H54 (cell line): ENCODE measurements around the gene PPEF2.

Source experiments
- DNase-seq: peaks from one replicate; pipeline ENCODE4 v3.0.0; 2011; ENCODE audit warnings: low spot score, mixed read lengths; ENCODE audit not compliant: insufficient read length
- FAIRE-seq: peaks from 3 replicates; lab custom pipeline; 2011; peaks lifted over from hg19 to GRCh38; lab: Jason Lieb, UNC
- POLR2A ChIP-seq: IDR thresholded peaks from 2 replicates; pipeline ENCODE4 v1.6.1; 2011; ENCODE audit warnings: low read depth, mild to moderate bottlenecking, low read length

The PPEF2 gene

GRCh38 chr4:75834095-75834771, 68.0 kb downstream of the PPEF2 start:
- FAIRE-seq (no peak), DNase-seq (no peak)
- TF ChIP-seq POLR2A = no peak

- DNase-seq (no peak), FAIRE-seq (no peak)
- TF ChIP-seq POLR2A = no peak
Measured at GRCh38 chr4:75831856-75832405, 70.3 kb downstream of the PPEF2 start.

DNA sequence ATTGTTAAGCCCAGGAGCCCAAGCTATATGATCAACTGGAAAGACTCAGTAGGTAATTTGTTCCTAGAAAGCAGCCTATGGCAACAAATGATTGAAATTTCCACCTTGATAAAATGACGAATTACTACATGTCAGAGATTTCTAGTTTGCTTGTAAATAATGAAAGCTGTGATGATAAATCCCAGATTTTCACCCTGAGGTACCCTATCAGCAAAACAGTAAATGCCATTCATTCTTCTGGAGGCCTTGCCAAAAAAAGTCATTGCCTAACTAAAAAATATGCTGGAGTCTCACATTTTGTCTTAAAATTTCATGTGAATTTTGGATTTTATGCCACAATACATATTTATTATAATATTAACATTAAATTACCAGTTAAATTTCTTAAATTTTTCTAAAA, 71.3 kb downstream of the PPEF2 start:
- TF ChIP-seq POLR2A = no peak
- DNase-seq (no peak), FAIRE-seq (no peak)

DNA sequence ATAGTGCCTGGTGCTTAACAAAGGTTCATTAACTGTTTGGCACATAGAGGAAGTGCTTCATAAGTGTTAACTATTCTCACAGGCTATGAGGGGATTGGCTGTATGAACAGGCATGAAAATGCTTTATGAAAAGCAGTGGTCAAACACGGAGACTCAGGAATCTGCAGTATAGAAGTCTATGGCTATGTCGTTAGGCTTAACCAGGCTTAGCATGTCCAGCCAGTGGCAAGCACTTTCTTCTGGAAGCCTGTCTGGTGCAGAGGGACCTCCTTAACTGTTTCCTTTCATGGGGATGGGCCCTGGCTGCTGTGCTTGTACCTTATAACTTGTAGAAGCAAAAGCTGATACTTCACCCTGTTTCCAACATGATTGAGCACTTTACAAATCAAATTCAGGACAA, 78.4 kb downstream of the PPEF2 start:
- FAIRE-seq (no peak), DNase-seq (no peak)
- TF ChIP-seq POLR2A = no peak

GRCh38 chr4:75822416-75822815, 79.8 kb downstream of the PPEF2 start:
- no peak for TF ChIP-seq POLR2A
- FAIRE-seq = no peak
- DNase-seq = no peak

DNA sequence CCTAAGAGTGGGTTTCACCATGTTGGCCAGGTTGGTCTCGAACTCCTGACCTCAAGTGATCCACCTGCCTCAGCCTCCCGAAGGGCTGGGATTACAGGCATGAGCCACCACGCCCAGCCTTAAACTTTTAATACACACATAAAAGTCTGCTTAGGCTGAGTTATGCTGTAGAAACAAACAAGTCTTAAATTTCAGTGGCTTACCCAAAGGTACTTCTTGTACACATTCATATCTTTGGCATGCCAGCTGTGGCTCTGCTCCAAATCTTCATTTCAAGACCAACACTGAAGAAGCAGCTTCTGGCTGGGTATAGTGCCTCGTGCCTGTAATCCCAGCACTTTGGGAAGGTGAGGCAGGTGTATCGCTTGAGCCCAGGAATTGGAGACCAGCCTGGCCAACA, 80.3 kb downstream of the PPEF2 start:
- no peak for TF ChIP-seq POLR2A
- DNase-seq = no peak
- no peak for FAIRE-seq

DNA sequence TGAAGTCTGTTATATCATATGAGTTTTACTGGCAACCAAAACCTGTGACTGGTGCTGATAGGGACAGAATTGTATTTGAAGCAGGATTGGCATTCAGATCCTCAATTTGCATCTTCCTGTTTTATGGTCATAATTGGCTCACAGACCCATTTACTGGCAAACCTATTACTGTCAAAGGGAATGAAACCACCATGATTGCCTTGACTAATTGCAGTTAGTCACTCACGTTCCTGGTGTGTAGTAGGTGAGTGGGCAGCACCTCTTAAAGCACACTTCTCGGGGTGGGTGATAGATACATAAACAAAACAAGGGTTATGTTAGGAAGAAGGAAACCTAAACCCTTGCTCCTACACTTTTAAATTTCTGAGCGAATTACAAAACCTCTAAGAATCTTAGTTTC, 81.0 kb downstream of the PPEF2 start:
- FAIRE-seq (no peak), DNase-seq (no peak)
- TF ChIP-seq POLR2A = no peak

DNA sequence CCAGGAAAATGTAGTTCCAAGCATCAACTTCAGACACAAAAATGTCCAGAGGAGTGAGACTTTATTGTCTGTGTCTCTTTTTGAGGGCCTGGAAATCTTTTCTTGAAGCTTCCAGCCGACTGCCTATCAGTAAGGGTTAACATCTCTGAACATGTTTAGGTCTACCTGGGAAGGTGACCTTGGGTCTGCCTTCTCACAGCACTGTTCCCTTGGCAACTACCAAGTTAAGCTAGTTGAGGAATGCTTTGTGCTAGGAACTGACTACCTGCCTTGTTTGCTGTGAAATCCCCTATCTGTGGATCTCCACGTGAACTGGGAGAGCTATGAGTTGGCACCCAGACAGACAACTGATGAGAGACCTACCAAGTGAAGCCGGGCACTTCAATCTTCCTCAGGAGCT, 81.6 kb downstream of the PPEF2 start:
- TF ChIP-seq POLR2A = no peak
- DNase-seq (no peak), FAIRE-seq (no peak)

- no peak for FAIRE-seq
- no peak for DNase-seq
- TF ChIP-seq POLR2A = no peak
Measured at GRCh38 chr4:75820197-75820596, 82.1 kb downstream of the PPEF2 start.

DNA sequence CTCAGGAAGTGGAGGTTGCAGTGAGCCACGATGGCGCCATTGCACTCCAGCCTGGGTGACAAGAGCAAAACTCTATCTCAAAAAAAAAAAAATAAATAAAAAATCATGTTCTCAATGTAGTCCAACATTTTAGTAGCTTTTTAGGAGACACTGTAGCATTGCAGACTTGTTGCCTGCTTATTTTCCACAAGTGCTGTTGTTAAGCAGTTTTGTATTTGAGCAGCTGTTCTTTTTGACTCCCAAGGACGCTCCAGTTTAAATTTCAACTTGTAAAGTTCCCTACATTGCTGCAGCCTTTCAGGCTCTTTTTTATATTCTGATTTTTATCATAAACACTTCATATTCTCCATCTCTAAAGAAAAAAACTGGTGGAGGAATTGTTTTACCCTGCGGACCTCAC, 83.1 kb downstream of the PPEF2 start:
- DNase-seq (no peak), FAIRE-seq (no peak)
- TF ChIP-seq POLR2A = no peak

DNA sequence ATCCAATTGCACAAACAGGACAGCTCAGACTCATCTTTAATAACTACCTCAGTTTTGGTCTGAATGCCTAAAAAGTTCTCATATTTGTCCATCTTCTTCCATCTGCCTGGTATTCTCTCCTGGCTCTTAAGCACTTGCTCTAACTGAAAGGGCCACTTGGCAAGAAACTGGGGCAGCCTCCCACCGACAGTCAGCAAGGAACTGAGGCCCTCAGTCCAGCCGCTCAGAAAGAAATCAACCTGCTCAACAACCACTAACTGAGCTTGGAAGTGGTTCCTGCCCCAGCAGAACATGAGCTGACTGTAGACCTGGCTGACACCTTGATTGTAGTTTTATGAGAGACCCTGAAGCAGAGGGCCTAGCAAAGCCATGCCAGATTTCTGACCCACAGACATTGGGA, 84.4 kb downstream of the PPEF2 start:
- TF ChIP-seq POLR2A = no peak
- DNase-seq (no peak), FAIRE-seq (no peak)
